DMS53 treated with DMSO at 0.1 percent for 48 hours (cell line): ENCODE data around the gene ACTN1.
A peak's percentile ranks its signal among the peaks of the same experiment; 100 is the strongest.

Experiments used
- DNase-seq: peaks from one replicate; lab custom pipeline; 2025; ENCODE audit not compliant: unreplicated experiment; lab: John Stamatoyannopoulos, UW

The ACTN1 gene

GRCh38 chr14:68919129-68919927 lies 59.8 kb downstream of the ACTN1 start:
- DNase-seq = no peak

- DNase-seq = no peak
These were observed 60.5 kb downstream of the ACTN1 start for GRCh38 chr14:68918612-68919011.

GRCh38 chr14:68916358-68916941 lies 62.7 kb downstream of the ACTN1 start:
- DNase-seq = no peak

GRCh38 chr14:68913516-68913915 lies 65.6 kb downstream of the ACTN1 start:
- DNase-seq = no peak

GRCh38 chr14:68911594-68912227 lies 67.4 kb downstream of the ACTN1 start:
- peak; percentile 24 for DNase-seq

GRCh38 chr14:68910540-68910939 lies 68.6 kb downstream of the ACTN1 start:
- DNase-seq = no peak

GRCh38 chr14:68908803-68909202 lies 70.3 kb downstream of the ACTN1 start:
- DNase-seq = no peak

GRCh38 chr14:68908201-68908600 lies 70.9 kb downstream of the ACTN1 start:
- DNase-seq = no peak

GRCh38 chr14:68906439-68906838 lies 72.7 kb downstream of the ACTN1 start:
- no peak for DNase-seq

- no peak for DNase-seq
These were observed 73.8 kb downstream of the ACTN1 start for GRCh38 chr14:68905107-68905895.

- DNase-seq = no peak
These were observed 76.7 kb downstream of the ACTN1 start for GRCh38 chr14:68902357-68902756.

GRCh38 chr14:68899033-68899603 lies 80.0 kb downstream of the ACTN1 start:
- no peak for DNase-seq

GRCh38 chr14:68898248-68899032 lies 80.7 kb downstream of the ACTN1 start:
- no peak for DNase-seq

GRCh38 chr14:68897559-68898155 lies 81.4 kb downstream of the ACTN1 start:
- DNase-seq = no peak

- no peak for DNase-seq
These were observed 83.0 kb downstream of the ACTN1 start for GRCh38 chr14:68896132-68896531.

- DNase-seq = no peak
These were observed 84.0 kb downstream of the ACTN1 start for GRCh38 chr14:68894802-68895703.

- no peak for DNase-seq
These were observed 85.0 kb downstream of the ACTN1 start for GRCh38 chr14:68894123-68894522.

- DNase-seq = no peak
These were observed 85.5 kb downstream of the ACTN1 start for GRCh38 chr14:68893566-68893965.

GRCh38 chr14:68892961-68893360 lies 86.1 kb downstream of the ACTN1 start:
- no peak for DNase-seq
